ENCODE results near the gene UGT2B7. TPM values are rescaled to one million over a fixed set of nuclear protein-coding genes. Genes with fewer than 3 reads are reported as not detected.

The UGT2B7 gene
- total and polyA plus RNA-seq, 2 experiments from 2014 or later: not detected

- no peaks in the 10 kb centered on the region for H4K20me1 ChIP-seq (replicated peaks; ENCODE audit: insufficient read depth)
- no peak overlapping the region for H2AFZ ChIP-seq
- H3K36me3 ChIP-seq (ENCODE audit: insufficient read depth): no peaks in the 10 kb centered on the region
- peaks cover 10% of the 10 kb centered on the region; the same call in 1 of the 2 replicates for H3K4me1 ChIP-seq (ENCODE audit: insufficient read depth)
- H3K9me2 ChIP-seq (ENCODE audit: insufficient read depth): peaks cover 7% of the 10 kb centered on the region; the same call in 1 of the 2 replicates
- H3K9me3 Mint-ChIP-seq: 0 out of 3 replicates have a peak, but pooled peaks cover 3% of the 10 kb centered on the region
- no peaks in the 10 kb centered on the region for H3F3A ChIP-seq (replicated peaks; ENCODE audit: low read depth)
- no peaks in the 10 kb centered on the region for H3K27me3 Mint-ChIP-seq (ENCODE audit: insufficient read depth, low read depth, poor library complexity)
- ATAC-seq: no peak
- no peak for DNase-seq (ENCODE audit: low spot score)
- no peaks in the 10 kb centered on the region for H3K27me3 ChIP-seq (ENCODE audit: insufficient read depth)
- H3K27ac Mint-ChIP-seq: peak overlapping the region; percentile 48
- peaks cover 6% of the 10 kb centered on the region; the same call in 2 of the 3 replicates for H3K4me1 Mint-ChIP-seq
- no peak overlapping the region for H3K4me3 ChIP-seq
- H3K79me2 ChIP-seq (replicated peaks; ENCODE audit: insufficient read depth): no peaks in the 10 kb centered on the region
- TF ChIP-seq REST (IDR thresholded peaks at IDR 0.05; ENCODE audit: unreplicated experiment) (no peak), POLR2AphosphoS5 (IDR thresholded peaks at IDR 0.05; ENCODE audit: low read depth) (no peak), NANOG (IDR thresholded peaks at IDR 0.05; ENCODE audit: borderline replicate concordance) (no peak), JUNB (IDR thresholded peaks at IDR 0.05; ENCODE audit: unreplicated experiment) (no peak), ZNF331 (CRISPR knock-in tag; IDR thresholded peaks at IDR 0.05; ENCODE audit: low read depth) (no peak), CREB1 (CRISPR knock-in tag; IDR thresholded peaks at IDR 0.05; ENCODE audit: low read depth) (no peak), CTCF (conservative IDR thresholded peaks at IDR 0.05; ENCODE audit: low read depth in 2 of 2) (no peak), ZNF114 (CRISPR knock-in tag; IDR thresholded peaks at IDR 0.05) (no peak), EZH2 (IDR thresholded peaks at IDR 0.05; ENCODE audit: low read depth, unreplicated experiment) (no peak), ZNF462 (CRISPR knock-in tag; IDR thresholded peaks at IDR 0.05) (no peak), EZH2phosphoT487 (IDR thresholded peaks at IDR 0.05; ENCODE audit: unreplicated experiment) (no peak), STAT1 (IDR thresholded peaks at IDR 0.05; ENCODE audit: unreplicated experiment) (no peak), ETS1 (IDR thresholded peaks at IDR 0.05) (no peak)
- no peak overlapping the region for H3K27ac ChIP-seq (ENCODE audit: low read depth)
- H3K4me3 Mint-ChIP-seq: no peak overlapping the region
- no peak overlapping the region for H3K4me2 ChIP-seq
- no peaks in the 10 kb centered on the region for H3K36me3 Mint-ChIP-seq (ENCODE audit: low read depth)
Observed at GRCh38 chr4:69088473-69088872, 7.8 kb upstream of the UGT2B7 start.

All from GM23338 (cell line).